KOPT-K1 (cell line): ENCODE measurements around the gene AP1M2.
"Not testable (repeated sequence)": the region's sequence is repeated elsewhere in the genome, so short reads cannot be mapped to it uniquely, and the experiment has no call there.

Experiments
- H3K27ac ChIP-seq: fragments of 200-600 bp; sonication (generic); 2 replicates; pipeline ENCODE4 v1.5.1; 2016; ENCODE audit warnings: antibody characterized with exemption, mild to moderate bottlenecking, low read depth, low read length; ENCODE audit not compliant: poor library complexity, severe bottlenecking
- H3K36me3 ChIP-seq: fragments of 200-600 bp; sonication (generic); 2 replicates; pipeline ENCODE4 v1.5.1; 2017; ENCODE audit warnings: antibody characterized with exemption, mild to moderate bottlenecking, low read length, moderate library complexity; ENCODE audit not compliant: insufficient read depth
- H3K9me3 ChIP-seq: fragments of 200-600 bp; sonication (generic); 2 replicates; pipeline ENCODE4 v1.5.1; 2017; ENCODE audit warnings: antibody characterized with exemption, low read length, mild to moderate bottlenecking; ENCODE audit not compliant: insufficient read depth, poor library complexity, severe bottlenecking

Gene AP1M2

DNA sequence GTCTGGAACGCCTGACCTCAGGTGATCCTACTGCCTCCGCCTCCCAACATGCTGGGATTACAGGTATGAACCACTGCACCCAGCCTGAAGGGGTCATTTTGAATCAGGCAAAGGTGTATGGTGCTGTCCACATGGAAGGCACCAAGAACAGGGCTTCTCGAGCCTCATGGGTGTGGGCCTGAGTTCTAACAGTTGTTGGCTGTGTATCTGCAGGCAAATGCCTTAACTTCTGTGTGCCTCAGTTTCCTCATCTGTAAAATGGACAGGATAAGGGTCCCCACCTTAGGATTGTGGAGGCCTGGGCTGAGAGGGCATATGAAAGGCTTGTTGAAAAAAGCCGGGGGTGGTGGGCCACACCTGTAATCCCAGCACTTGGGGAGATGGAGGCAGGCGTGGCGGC is 9.2 kb downstream of the AP1M2 start:
- H3K9me3 ChIP-seq: no peaks in the 10 kb centered on the region
- no peaks in the 10 kb centered on the region for H3K36me3 ChIP-seq
- H3K27ac ChIP-seq: no peak overlapping the region

GRCh38 chr19:10575011-10575716 is 11.9 kb downstream of the AP1M2 start:
- no peaks in the 10 kb centered on the region for H3K9me3 ChIP-seq
- H3K27ac ChIP-seq: no peak overlapping the region
- no peaks in the 10 kb centered on the region for H3K36me3 ChIP-seq

- no peaks in the 10 kb centered on the region for H3K9me3 ChIP-seq
- H3K27ac ChIP-seq: no peak overlapping the region
- no peaks in the 10 kb centered on the region for H3K36me3 ChIP-seq
Measured at GRCh38 chr19:10574462-10574861, 12.7 kb downstream of the AP1M2 start.

GRCh38 chr19:10573793-10574192 is 13.3 kb downstream of the AP1M2 start:
- not testable (repeated sequence) for H3K27ac ChIP-seq, H3K36me3 ChIP-seq, H3K9me3 ChIP-seq

DNA sequence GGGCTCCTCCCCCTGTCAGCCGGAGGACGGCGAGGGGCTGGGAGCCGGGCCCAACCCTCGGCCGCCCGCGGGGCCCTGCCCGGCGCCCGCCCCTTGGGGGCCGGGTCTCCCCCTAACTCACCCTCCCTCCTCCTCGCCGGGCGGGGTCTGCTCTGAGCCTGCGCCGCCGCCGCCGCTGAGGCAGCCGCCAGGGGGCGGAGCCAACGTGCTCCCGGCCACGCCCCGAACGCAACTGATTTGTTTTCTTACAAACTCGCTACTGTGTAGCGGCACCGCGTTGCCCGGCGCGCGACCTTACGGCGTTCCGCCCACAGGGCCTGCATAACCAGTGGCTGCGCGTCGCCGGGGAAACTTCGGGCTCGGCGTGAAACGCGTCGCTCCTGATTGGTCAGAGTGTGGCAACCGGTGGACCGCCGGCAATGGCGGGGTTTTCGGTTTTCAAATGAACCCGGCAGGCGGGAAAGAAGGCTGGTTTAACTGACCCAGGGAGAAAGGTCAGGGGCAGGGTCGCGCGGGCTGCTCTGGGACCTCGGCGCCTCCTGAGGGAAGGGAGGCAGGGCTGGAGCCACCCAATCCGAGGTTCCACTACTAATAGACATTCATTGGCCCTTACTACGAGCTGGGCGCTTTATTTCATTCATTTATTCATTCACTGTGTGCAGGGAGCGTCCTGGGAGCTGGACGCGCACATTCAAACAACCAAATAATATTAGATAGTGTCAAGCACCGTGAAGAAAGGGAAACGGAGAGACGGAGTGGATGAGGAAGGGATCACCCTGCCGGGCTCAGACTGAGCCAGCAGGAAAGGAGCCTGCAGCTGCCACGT is 18.1 kb downstream of the AP1M2 start, which contains the start of gene CDKN2D:
Gene CDKN2D (minus strand): TSS at position 154 of the 826 bp plus-strand sequence. CDS start 326 bp downstream, outside the sequence.
- no peaks in the 10 kb centered on the region for H3K9me3 ChIP-seq
- H3K27ac ChIP-seq: peak within 1 kb of the TSS; percentile 97
- peaks cover 15% of the 10 kb centered on the region; the same call in 1 of the 2 replicates for H3K36me3 ChIP-seq

DNA sequence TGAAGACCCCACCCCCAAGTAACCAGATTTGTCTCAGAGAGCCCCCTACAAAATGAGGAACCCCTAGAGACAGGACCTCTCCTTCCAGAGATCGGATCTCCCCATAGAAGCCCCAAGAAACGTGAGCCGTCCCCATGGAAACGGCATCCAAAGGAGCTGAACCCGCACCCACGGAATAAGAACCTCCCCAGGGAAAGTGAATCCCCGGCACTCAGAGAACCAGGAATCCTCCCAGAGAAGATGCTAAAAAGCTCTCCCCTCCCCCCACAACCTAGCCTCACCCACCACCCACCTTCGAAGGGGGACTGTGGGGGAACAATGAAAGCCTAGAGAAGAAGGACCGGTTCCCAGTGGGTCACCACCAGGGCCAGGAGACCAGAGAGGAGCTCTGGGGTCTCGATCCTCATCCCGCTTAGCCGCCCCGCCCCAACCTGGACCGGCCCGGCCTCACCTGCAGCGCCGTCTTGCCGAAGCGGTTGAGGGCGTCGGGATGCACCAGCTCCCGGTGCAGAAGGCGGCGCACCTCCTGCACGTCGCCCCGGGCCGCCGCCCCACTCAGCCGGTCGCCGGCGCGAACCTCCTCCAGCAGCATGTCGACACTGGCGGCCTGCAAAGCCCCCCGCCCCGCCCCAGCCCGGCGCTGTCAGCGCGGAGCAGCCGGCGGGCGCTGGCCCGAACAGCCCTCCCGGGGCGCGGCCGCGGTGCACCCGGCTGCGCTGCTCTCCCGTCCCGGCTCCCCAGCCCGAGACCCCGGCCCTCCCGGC is 18.9 kb downstream of the AP1M2 start:
- H3K36me3 ChIP-seq: peaks cover 15% of the 10 kb centered on the region; the same call in 1 of the 2 replicates
- H3K27ac ChIP-seq: peak overlapping the region; percentile 97

GRCh38 chr19:10567656-10568055 is 19.5 kb downstream of the AP1M2 start:
- no peaks in the 10 kb centered on the region for H3K9me3 ChIP-seq
- H3K27ac ChIP-seq: peak overlapping the region; percentile 97
- peaks cover 18% of the 10 kb centered on the region for H3K36me3 ChIP-seq

More for the DNA sequence above, 18.9 kb downstream of the AP1M2 start:
- H3K9me3 ChIP-seq: no peaks in the 10 kb centered on the region

DNA sequence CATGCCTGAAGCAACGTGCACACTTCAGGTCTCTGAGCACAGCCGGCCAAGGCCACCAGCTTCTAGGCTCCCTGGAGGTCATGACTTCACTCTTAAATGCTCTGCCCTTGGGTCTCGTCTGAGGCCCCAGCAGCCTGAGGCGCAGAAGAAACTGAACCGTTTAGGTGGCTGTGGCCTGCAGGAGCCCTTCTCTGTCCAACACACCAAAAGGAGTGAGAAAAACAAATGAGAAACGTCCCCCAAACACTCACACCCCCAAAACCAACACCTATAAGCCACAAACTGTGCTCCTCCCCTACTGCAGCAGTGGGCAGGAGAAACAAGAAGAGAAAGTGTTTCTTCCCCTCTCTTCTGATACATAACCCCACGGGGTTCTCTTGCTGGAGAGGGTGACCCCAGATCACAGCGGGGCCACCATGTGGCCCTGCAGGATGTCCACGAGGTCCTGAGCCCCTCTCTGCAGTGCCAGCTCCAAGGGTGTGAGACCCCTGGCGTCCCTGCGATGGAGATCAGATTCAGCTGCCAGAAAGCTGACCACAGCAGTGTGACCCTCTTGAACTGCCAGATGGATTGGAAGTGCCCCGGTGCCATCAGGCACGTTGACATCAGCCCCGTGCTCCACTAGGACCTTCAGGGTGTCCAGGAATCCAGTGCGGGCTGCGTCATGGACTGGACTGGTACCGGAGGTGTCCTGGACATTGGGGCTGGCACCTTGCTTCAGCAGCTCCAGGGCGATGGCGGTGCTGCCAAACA is 20.3 kb downstream of the AP1M2 start:
- Histone ChIP-seq H3K9me3 (no peaks in the 10 kb centered on the region), H3K36me3 (peaks cover 26% of the 10 kb centered on the region), H3K27ac (peak overlapping the region; percentile 97)

DNA sequence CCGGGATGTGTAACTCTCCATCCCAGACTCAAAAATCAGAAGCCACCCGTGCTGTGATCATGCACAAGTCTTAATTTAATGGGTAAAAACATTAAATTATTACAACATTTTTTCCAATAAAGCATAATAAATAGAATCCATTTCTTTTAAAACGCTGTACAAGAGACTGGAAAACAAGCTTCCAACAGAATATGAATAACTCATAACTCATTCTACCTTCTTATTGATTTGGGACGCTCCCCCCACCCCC is 20.8 kb downstream of the AP1M2 start:
- H3K27ac ChIP-seq: peak overlapping the region; percentile 97
- H3K36me3 ChIP-seq: peaks cover 31% of the 10 kb centered on the region
- H3K9me3 ChIP-seq: no peaks in the 10 kb centered on the region

DNA sequence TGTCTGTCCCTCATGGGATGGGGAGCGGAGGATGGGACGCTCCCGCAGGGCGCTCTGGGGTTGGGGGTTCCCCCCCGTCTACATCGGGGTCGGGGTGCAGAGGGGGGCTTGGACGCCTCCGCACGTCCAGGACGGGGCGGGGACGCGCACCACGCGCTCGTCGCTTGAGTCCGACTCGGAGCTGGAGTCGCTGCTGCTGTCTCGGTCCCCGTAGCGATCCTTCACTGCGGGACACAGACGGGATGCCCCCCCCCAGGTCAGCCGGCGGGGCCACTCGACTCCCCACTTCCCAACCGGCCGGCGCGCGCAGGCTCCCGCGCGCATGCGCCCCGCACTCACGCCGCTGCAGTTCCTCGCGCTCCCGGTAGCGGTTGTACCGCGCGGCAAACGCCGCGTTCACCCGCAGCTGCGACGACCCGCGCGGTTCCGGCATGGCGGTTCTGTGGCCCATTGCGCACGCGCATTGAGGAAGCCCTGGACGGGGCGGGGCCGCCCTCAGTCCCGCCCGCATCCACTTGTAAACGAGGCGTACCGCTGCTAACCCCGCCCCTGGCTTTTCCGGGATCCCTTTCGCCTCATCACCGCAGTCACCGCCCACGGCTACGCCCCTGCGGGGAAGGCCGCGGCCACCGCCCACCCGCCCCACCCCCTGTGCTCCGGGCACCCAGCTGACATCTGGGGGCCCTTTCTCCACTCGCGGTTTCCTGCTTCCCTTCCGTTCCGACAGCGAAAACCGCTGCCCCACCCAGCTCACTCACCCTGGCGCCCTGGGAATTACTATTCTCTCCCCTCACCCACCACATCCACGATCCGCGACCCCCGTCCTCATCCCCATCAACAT is 21.3 kb downstream of the AP1M2 start, which contains the start of gene KRI1:
Gene KRI1 (minus strand): TSS at position 444 of the 841 bp plus-strand sequence. CDS start 11 bp downstream, at position 433.
- peaks cover 37% of the 10 kb centered on the region for H3K36me3 ChIP-seq
- H3K9me3 ChIP-seq: no peaks in the 10 kb centered on the region
- peak within 1 kb of the TSS; percentile 97 for H3K27ac ChIP-seq

GRCh38 chr19:10565028-10565566 is 22.0 kb downstream of the AP1M2 start:
- peaks cover 44% of the 10 kb centered on the region for H3K36me3 ChIP-seq
- peak overlapping the region; percentile 97 for H3K27ac ChIP-seq
- H3K9me3 ChIP-seq: no peaks in the 10 kb centered on the region

DNA sequence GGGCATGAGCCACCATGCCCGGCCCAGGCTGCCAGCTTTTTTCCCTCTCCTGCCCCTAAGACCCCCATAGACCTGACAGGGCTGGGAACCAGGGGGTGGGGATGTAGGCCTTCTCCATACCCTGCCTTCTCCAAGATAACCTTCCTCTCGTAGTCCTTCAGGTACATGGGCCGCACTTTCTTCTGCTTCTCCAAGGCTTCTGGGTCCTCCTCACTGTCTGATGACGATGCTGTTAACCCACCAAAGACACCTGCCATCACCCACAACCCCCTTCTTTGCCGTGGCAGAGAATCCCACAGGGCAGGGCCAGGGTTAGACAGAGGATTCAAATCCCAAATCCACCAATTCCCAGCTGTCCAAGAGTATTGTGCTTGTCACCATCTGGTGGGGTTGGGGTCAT is 24.5 kb downstream of the AP1M2 start:
- H3K27ac ChIP-seq: no peak overlapping the region
- peaks cover 69% of the 10 kb centered on the region for H3K36me3 ChIP-seq
- H3K9me3 ChIP-seq: no peaks in the 10 kb centered on the region

GRCh38 chr19:10560154-10560553 is 27.0 kb downstream of the AP1M2 start:
- Histone ChIP-seq H3K27ac (no peak overlapping the region), H3K36me3 (peaks cover 86% of the 10 kb centered on the region), H3K9me3 (no peaks in the 10 kb centered on the region)
